GM23338 (cell line): ENCODE results near the gene ZNF33B. TPM values are rescaled to one million over a fixed set of nuclear protein-coding genes. Genes with fewer than 3 reads are reported as not detected.

Experiments used
- ATAC-seq: fragments of 200-7000 bp; cut with Tn5 transposase; 3 replicates; pipeline ENCODE4 v1.9.1; 2020
- DNase-seq: peaks from one replicate; pipeline ENCODE4 v3.0.0-alpha.2; 2015; ENCODE audit warnings: low spot score
- H2AFZ ChIP-seq: fragments of 200-600 bp; sonication (generic); 2 replicates; pipeline ENCODE4 v1.8.0; 2016; ENCODE audit warnings: antibody characterized with exemption, mild to moderate bottlenecking, moderate library complexity
- H3F3A ChIP-seq: fragments of 200-600 bp; sonication (generic); replicated peaks from 2 replicates; pipeline ENCODE4 v1.8.0; 2017; ENCODE audit warnings: antibody characterized with exemption, mixed run types, low read depth
- H3K27ac ChIP-seq: fragments of 200-600 bp; sonication (generic); 2 replicates; pipeline ENCODE4 v1.6.1; 2016; ENCODE audit warnings: low read depth
- H3K27me3 ChIP-seq: fragments of 200-600 bp; sonication (generic); 2 replicates; pipeline ENCODE4 v1.8.0; 2016; ENCODE audit warnings: mild to moderate bottlenecking, mixed run types, moderate library complexity; ENCODE audit not compliant: insufficient read depth
- H3K36me3 ChIP-seq: fragments of 200-600 bp; sonication (generic); 2 replicates; pipeline ENCODE4 v1.8.0; 2016; ENCODE audit warnings: mild to moderate bottlenecking; ENCODE audit not compliant: insufficient read depth
- H3K4me1 ChIP-seq: fragments of 200-600 bp; sonication (generic); 2 replicates; pipeline ENCODE4 v1.8.0; 2016; ENCODE audit warnings: mild to moderate bottlenecking, moderate library complexity; ENCODE audit not compliant: insufficient read depth
- H3K4me2 ChIP-seq: fragments of 200-600 bp; sonication (generic); 2 replicates; pipeline ENCODE4 v1.7.1; 2017; ENCODE audit warnings: mixed run types
- H3K4me3 ChIP-seq: fragments of 200-600 bp; sonication (generic); 2 replicates; pipeline ENCODE4 v1.6.1; 2016; ENCODE audit warnings: mixed run types
- H3K79me2 ChIP-seq: fragments of 200-600 bp; sonication (generic); replicated peaks from 2 replicates; pipeline ENCODE4 v1.8.0; 2017; ENCODE audit warnings: mild to moderate bottlenecking; ENCODE audit not compliant: insufficient read depth
- H3K9me2 ChIP-seq: fragments of 200-600 bp; sonication (generic); 2 replicates; pipeline ENCODE4 v1.8.0; 2017; ENCODE audit not compliant: insufficient read depth
- H4K20me1 ChIP-seq: fragments of 200-600 bp; sonication (generic); replicated peaks from 2 replicates; pipeline ENCODE4 v1.8.0; 2017; ENCODE audit warnings: mild to moderate bottlenecking; ENCODE audit not compliant: insufficient read depth
- H3K27ac Mint-ChIP-seq: 2 replicates; pipeline ENCODE4 v1.8.0; 2020; ENCODE audit warnings: inconsistent platforms, mild to moderate bottlenecking, moderate library complexity, mixed read lengths
- H3K27me3 Mint-ChIP-seq: 3 replicates; pipeline ENCODE4 v1.8.0; 2022; ENCODE audit warnings: low read depth, mild to moderate bottlenecking, moderate library complexity, mixed read lengths, inconsistent platforms; ENCODE audit not compliant: insufficient read depth, poor library complexity
- H3K36me3 Mint-ChIP-seq: 3 replicates; pipeline ENCODE4 v1.8.0; 2021; ENCODE audit warnings: low read depth, mild to moderate bottlenecking, inconsistent platforms, moderate library complexity, mixed read lengths
- H3K4me1 Mint-ChIP-seq: 3 replicates; pipeline ENCODE4 v1.8.0; 2020; ENCODE audit warnings: mild to moderate bottlenecking, inconsistent platforms, mixed read lengths
- H3K4me3 Mint-ChIP-seq: 3 replicates; pipeline ENCODE4 v1.8.0; 2021; ENCODE audit warnings: moderate library complexity, mild to moderate bottlenecking, inconsistent platforms, mixed read lengths
- H3K9me3 Mint-ChIP-seq: 3 replicates; pipeline ENCODE4 v1.8.0; 2020; ENCODE audit warnings: moderate library complexity, mild to moderate bottlenecking, inconsistent platforms, mixed read lengths
- CREB1 ChIP-seq: fragments of 250-450 bp; sonication (Bioruptor Pico); IDR thresholded peaks from 2 replicates; pipeline ENCODE4 v1.5.0; 2020; ENCODE audit warnings: low read depth, mild to moderate bottlenecking, moderate library complexity
- CTCF ChIP-seq, 2 experiments: fragments of 200-600 bp in 1 of 2; sonication (generic) in 1 of 2; conservative IDR thresholded peaks; 2 replicates each; pipeline versions ENCODE4 v1.5.1 to v1.6.1; 2016 to 2017; ENCODE audit warnings: antibody characterized with exemption in 2 of 2, low read depth in 2 of 2, mild to moderate bottlenecking in 2 of 2, moderate library complexity in 1 of 2
- ETS1 ChIP-seq: IDR thresholded peaks from 2 replicates; pipeline ENCODE4 v1.6.1; 2016; ENCODE audit warnings: antibody characterized with exemption
- EZH2phosphoT487 ChIP-seq: fragments of 200-600 bp; sonication (generic); IDR thresholded peaks from one replicate; pipeline ENCODE4 v1.8.1; 2018; ENCODE audit warnings: antibody characterized with exemption; ENCODE audit not compliant: unreplicated experiment
- JUNB ChIP-seq: IDR thresholded peaks from one replicate; pipeline ENCODE4 v1.6.1; 2016; ENCODE audit warnings: antibody characterized with exemption; ENCODE audit not compliant: unreplicated experiment
- NANOG ChIP-seq: IDR thresholded peaks from 2 replicates; pipeline ENCODE4 v1.6.1; 2016; ENCODE audit warnings: antibody characterized with exemption, borderline replicate concordance
- POLR2AphosphoS5 ChIP-seq: IDR thresholded peaks from 2 replicates; pipeline ENCODE4 v1.6.1; 2016; ENCODE audit warnings: antibody characterized with exemption, low read depth
- REST ChIP-seq: IDR thresholded peaks from one replicate; pipeline ENCODE4 v1.6.1; 2018; ENCODE audit warnings: antibody characterized with exemption; ENCODE audit not compliant: unreplicated experiment
- STAT1 ChIP-seq: IDR thresholded peaks from one replicate; pipeline ENCODE4 v1.6.1; 2016; ENCODE audit warnings: antibody characterized with exemption; ENCODE audit not compliant: unreplicated experiment
- ZNF114 ChIP-seq: fragments of 250-450 bp; sonication (Bioruptor Pico); IDR thresholded peaks from 2 replicates; pipeline ENCODE4 v1.5.0; 2020; ENCODE audit warnings: mild to moderate bottlenecking, moderate library complexity
- ZNF331 ChIP-seq: fragments of 250-450 bp; sonication (Bioruptor Pico); IDR thresholded peaks from 2 replicates; pipeline ENCODE4 v1.5.0; 2020; ENCODE audit warnings: low read depth, mild to moderate bottlenecking, moderate library complexity
- ZNF462 ChIP-seq: fragments of 250-450 bp; sonication (Bioruptor Pico); IDR thresholded peaks from 2 replicates; pipeline ENCODE4 v1.5.0; 2020; ENCODE audit warnings: mild to moderate bottlenecking, moderate library complexity
- polyA plus RNA-seq: library from polyadenylated mRNA; unstranded; fragments of >200 nt; fragmentation: Nextera tagmentation; extraction: Ambion mirVana; gene quantifications from 2 replicates; pipeline ENCODE4 v1.2.1, GENCODE V29; 2016
- total RNA-seq: library from RNA; depleted of rRNA; stranded (reverse); fragments of >200 nt; shearing (Covaris generic); gene quantifications from 2 replicates; pipeline ENCODE4 v1.2.3, GENCODE V29; 2014

ZNF33B gene
- total and polyA plus RNA-seq, 2 experiments from 2014 or later, result 14.4 to 17.2 TPM

GRCh38 chr10:42650374-42650773 lies 12.0 kb upstream of the ZNF33B start (continued):
- TF ChIP-seq NANOG, result no peak
- no peak for TF ChIP-seq EZH2phosphoT487
- TF ChIP-seq ETS1, result no peak

- Mint-ChIP-seq H3K27ac (no peak overlapping the region), H3K27me3 (peaks cover 11% of the 10 kb centered on the region), H3K36me3 (peaks cover 4% of the 10 kb centered on the region; the same call in 2 of the 3 replicates), H3K4me3 (no peak overlapping the region), H3K9me3 (peaks cover 87% of the 10 kb centered on the region), H3K4me1 (no peaks in the 10 kb centered on the region)
- H3K36me3 ChIP-seq, result no peaks in the 10 kb centered on the region
- H3K4me2 ChIP-seq, result no peak overlapping the region
- ATAC-seq, result no peak
- no peaks in the 10 kb centered on the region for H3K79me2 ChIP-seq
- no peaks in the 10 kb centered on the region for H3K27me3 ChIP-seq
- no peaks in the 10 kb centered on the region for H4K20me1 ChIP-seq
- no peaks in the 10 kb centered on the region for H3K9me2 ChIP-seq
- no peak overlapping the region for H2AFZ ChIP-seq
- no peak for DNase-seq
- H3F3A ChIP-seq, result no peaks in the 10 kb centered on the region
- H3K27ac ChIP-seq, result no peak overlapping the region
- no peaks in the 10 kb centered on the region for H3K4me1 ChIP-seq
- H3K4me3 ChIP-seq, result no peak overlapping the region
- TF ChIP-seq ZNF114 (no peak), CREB1 (no peak), STAT1 (no peak), ETS1 (no peak), NANOG (no peak), ZNF462 (CRISPR knock-in tag) (no peak), REST (no peak), CTCF (conservative IDR thresholded peaks at IDR 0.05; ENCODE audit: low read depth in 2 of 2) (no peak), ZNF331 (CRISPR knock-in tag) (no peak), POLR2AphosphoS5 (no peak), JUNB (no peak), EZH2phosphoT487 (no peak)
Measured at GRCh38 chr10:42648512-42648911, 10.1 kb upstream of the ZNF33B start.
